HepG2 (cell line): ENCODE measurements around the gene CGGBP1. TPM values are rescaled to one million over a fixed set of nuclear protein-coding genes. Genes with fewer than 3 reads are reported as not detected.

Experiments used
- ARID4A ChIP-seq: sonication (generic); formaldehyde crosslinking; IDR thresholded peaks from 2 replicates; pipeline ENCODE4 v1.5.0; 2020; ENCODE audit warnings: mild to moderate bottlenecking, missing genetic modification reagents, borderline replicate concordance
- ATF5 ChIP-seq: sonication (generic); formaldehyde crosslinking; IDR thresholded peaks from 2 replicates; pipeline ENCODE4 v1.4.0; 2020; ENCODE audit warnings: mild to moderate bottlenecking, low read depth, missing genetic modification reagents
- E2F2 ChIP-seq: sonication (generic); formaldehyde crosslinking; IDR thresholded peaks from 2 replicates; pipeline ENCODE4 v1.4.0; 2020; ENCODE audit warnings: missing genetic modification reagents, borderline replicate concordance
- JDP2 ChIP-seq: sonication (generic); formaldehyde crosslinking; IDR thresholded peaks from 2 replicates; pipeline ENCODE4 v1.8.1; 2022; ENCODE audit warnings: missing genetic modification reagents, borderline replicate concordance
- KLF16 ChIP-seq, 2 experiments: sonication (generic) in 1 of 2; formaldehyde crosslinking in 1 of 2; IDR thresholded peaks; 2 replicates each; pipeline versions ENCODE4 v1.6.1 to v1.8.0; 2016 to 2023; ENCODE audit warnings: missing genetic modification reagents in 2 of 2, missing compliant biosample characterization in 1 of 2
- NCOR1 ChIP-seq: fragments of 200-600 bp; sonication (generic); IDR thresholded peaks from 2 replicates; pipeline ENCODE4 v1.7.0; 2017; ENCODE audit warnings: antibody characterized with exemption, low read length, borderline replicate concordance
- POLR2A ChIP-seq, 2 experiments: IDR thresholded peaks; 2 replicates each; pipeline ENCODE4 v1.6.1; 2011; ENCODE audit warnings: low read depth in 2 of 2, low read length in 2 of 2, mild to moderate bottlenecking in 1 of 2, moderate library complexity in 1 of 2; ENCODE audit not compliant: insufficient read depth in 1 of 2
- SMAD3 ChIP-seq: sonication (generic); formaldehyde crosslinking; IDR thresholded peaks from 2 replicates; pipeline ENCODE4 v1.4.0; 2020; ENCODE audit warnings: missing genetic modification reagents
- SNRNP70 ChIP-seq: fragments of 200-400 bp; formaldehyde crosslinking; IDR thresholded peaks from 2 replicates; pipeline ENCODE4 v1.6.1; 2017; ENCODE audit warnings: mild to moderate bottlenecking, low read depth, low read length, moderate library complexity
- TOE1 ChIP-seq: sonication (generic); formaldehyde crosslinking; IDR thresholded peaks from 2 replicates; pipeline ENCODE4 v1.4.0; 2020; ENCODE audit warnings: mild to moderate bottlenecking, missing genetic modification reagents
- XBP1 ChIP-seq: sonication (generic); formaldehyde crosslinking; IDR thresholded peaks from 2 replicates; pipeline ENCODE4 v1.5.0; 2020; ENCODE audit warnings: missing genetic modification reagents
- ZBTB25 ChIP-seq: IDR thresholded peaks from 2 replicates; pipeline ENCODE4 v1.6.1; 2018; ENCODE audit warnings: missing genetic modification reagents
- ZNF225 ChIP-seq: sonication (generic); formaldehyde crosslinking; IDR thresholded peaks from 2 replicates; pipeline ENCODE4 v1.4.0; 2020; ENCODE audit warnings: mild to moderate bottlenecking, missing genetic modification reagents
- ZNF24 ChIP-seq: fragments of 450-650 bp; IDR thresholded peaks from 2 replicates; pipeline ENCODE4 v1.6.1; 2017; ENCODE audit warnings: antibody characterized with exemption, mild to moderate bottlenecking
- ZNF281 ChIP-seq: sonication (generic); formaldehyde crosslinking; IDR thresholded peaks from 2 replicates; pipeline ENCODE4 v1.4.0; 2020; ENCODE audit warnings: missing genetic modification reagents, borderline replicate concordance
- ZNF329 ChIP-seq: sonication (generic); formaldehyde crosslinking; IDR thresholded peaks from 2 replicates; pipeline ENCODE4 v1.9.0; 2021; ENCODE audit warnings: low read depth, mild to moderate bottlenecking, missing genetic modification reagents
- ZNF382 ChIP-seq: sonication (generic); formaldehyde crosslinking; IDR thresholded peaks from 2 replicates; pipeline ENCODE4 v1.5.0; 2020; ENCODE audit warnings: missing genetic modification reagents, mild to moderate bottlenecking, borderline replicate concordance
- ZNF724P ChIP-seq: sonication (generic); formaldehyde crosslinking; IDR thresholded peaks from 2 replicates; pipeline ENCODE4 v1.8.0; 2022; ENCODE audit warnings: missing genetic modification reagents, borderline replicate concordance
- ZNF841 ChIP-seq: sonication (generic); formaldehyde crosslinking; IDR thresholded peaks from 2 replicates; pipeline ENCODE4 v1.8.1; 2023; ENCODE audit warnings: missing genetic modification reagents, borderline replicate concordance
- polyA plus RNA-seq, 8 experiments: library from polyadenylated mRNA; depleted of rRNA in 3 of 8; stranded (reverse) in 7 of 8; unstranded in 1 of 8; fragments of >200 nt; fragmentation: Illumina TruSeq in 4 of 8; extraction: Trizol in 4 of 8; gene quantifications; 2 replicates each; pipeline versions ENCODE4 v1.2.1 to v1.2.3, GENCODE V29; 2011 to 2016; ENCODE audit warnings: low read depth in 4 of 8, missing spikeins in 1 of 8, mixed read lengths in 1 of 8; ENCODE audit not compliant: insufficient read depth in 1 of 8
- total RNA-seq, 5 experiments: library from RNA; depleted of rRNA; stranded (reverse); fragments of >200 nt; fragmentation: Illumina TruSeq; extraction: Trizol; gene quantifications; 2 replicates each; pipeline ENCODE4 v1.2.3, GENCODE V29; 2016; ENCODE audit warnings: low read depth in 1 of 5

Gene CGGBP1
- total and polyA plus RNA-seq, 2 of the 13 experiments (the other 11 are each of a cell fraction or from before 2014, with no cell fraction given), result 38.9 to 47.0 TPM

- no peak for TF ChIP-seq ZNF382 (CRISPR knock-in tag)
- TF ChIP-seq ZBTB25 (CRISPR knock-in tag), result peak; percentile 64; the same call in 1 of the 2 replicates
- peak in 1 of 2 experiments; percentile 56; a peak in 1 of 4 replicates for TF ChIP-seq KLF16 (CRISPR knock-in tag; IDR thresholded peaks at IDR 0.05)
- no peak for TF ChIP-seq TOE1 (CRISPR knock-in tag)
- TF ChIP-seq E2F2 (CRISPR knock-in tag), result no peak
- peak; percentile 67 to 93 for TF ChIP-seq POLR2A (IDR thresholded peaks at IDR 0.05; ENCODE audit: insufficient read depth in 1 of 2, low read depth in 2 of 2, low read length in 2 of 2)
- TF ChIP-seq XBP1 (CRISPR knock-in tag), result no peak
- TF ChIP-seq ARID4A (CRISPR knock-in tag), result peak; percentile 87
- peak; percentile 63; the same call in 1 of the 2 replicates for TF ChIP-seq ZNF724P (CRISPR knock-in tag)
- TF ChIP-seq ZNF281 (CRISPR knock-in tag), result 0 out of 2 replicates have a peak, but pooled peaks have one; percentile 6
- peak; percentile 26; the same call in 1 of the 2 replicates for TF ChIP-seq ZNF329 (CRISPR knock-in tag)
- TF ChIP-seq ZNF841, result no peak
- TF ChIP-seq ZNF225, result no peak
- TF ChIP-seq NCOR1, result no peak
- no peak for TF ChIP-seq SNRNP70
- no peak for TF ChIP-seq ATF5 (CRISPR knock-in tag)
- no peak for TF ChIP-seq ZNF24
- TF ChIP-seq SMAD3, result no peak; the same call in 1 of the 2 replicates
- TF ChIP-seq JDP2 (CRISPR knock-in tag), result no peak; the same call in 1 of the 2 replicates
Observed at GRCh38 chr3:88058581-88059379, at the start of gene CGGBP1, which contains the start of gene ZNF654 (continued).
